GM19397 (cell line): ENCODE data around the gene IGDCC3.

Experiments
- ATAC-seq: cut with Tn5 transposase; IDR thresholded peaks from one replicate; pipeline ENCODE4 v1.9.1; 2021; ENCODE audit warnings: mild to moderate bottlenecking, moderate library complexity; ENCODE audit not compliant: unreplicated experiment

IGDCC3 gene

DNA sequence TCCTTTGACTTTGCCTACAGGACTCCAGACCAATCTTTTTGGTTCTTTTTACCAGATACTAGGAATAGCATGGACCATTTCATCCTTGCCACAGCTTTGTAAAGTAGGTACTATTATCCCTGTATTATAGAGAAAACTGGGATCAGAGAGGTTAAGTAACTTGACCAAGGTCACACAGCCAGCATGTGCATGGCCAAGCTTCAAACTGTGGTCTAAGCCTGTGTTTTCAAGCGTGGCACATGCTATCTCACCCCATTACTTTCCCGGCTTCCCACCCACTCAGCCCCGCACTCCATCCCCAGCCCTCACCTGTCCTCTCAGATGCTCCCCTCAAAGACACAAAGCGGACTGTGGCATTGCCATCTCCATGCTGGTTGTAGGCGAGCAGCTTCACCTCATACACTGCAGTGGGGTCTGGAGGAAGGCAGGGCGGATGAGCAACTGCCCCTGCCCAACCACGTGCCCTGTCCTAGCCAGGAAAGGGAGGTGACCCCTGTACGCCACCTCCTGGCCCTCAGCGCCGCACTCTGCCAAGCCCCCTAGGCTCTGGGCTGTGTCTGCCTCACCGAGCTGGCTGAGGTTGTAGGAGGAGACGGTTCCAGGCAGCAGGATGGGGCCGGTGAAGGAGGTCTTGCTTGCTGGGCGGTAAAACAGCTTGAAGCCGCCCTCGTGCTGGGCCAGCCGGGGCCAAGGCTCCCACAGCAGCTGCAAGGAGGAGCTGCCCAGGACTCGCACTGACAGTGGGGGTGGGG is 47.6 kb downstream of the IGDCC3 start:
- no peak for ATAC-seq

- ATAC-seq: no peak
Observed at GRCh38 chr15:65329288-65329983, 48.4 kb downstream of the IGDCC3 start.

GRCh38 chr15:65328506-65329287 is 49.1 kb downstream of the IGDCC3 start:
- no peak for ATAC-seq

GRCh38 chr15:65327651-65328393 is 50.0 kb downstream of the IGDCC3 start:
- ATAC-seq: no peak

- no peak for ATAC-seq
Observed at GRCh38 chr15:65326818-65327217, 51.0 kb downstream of the IGDCC3 start.

GRCh38 chr15:65326117-65326526 is 51.7 kb downstream of the IGDCC3 start:
- no peak for ATAC-seq

DNA sequence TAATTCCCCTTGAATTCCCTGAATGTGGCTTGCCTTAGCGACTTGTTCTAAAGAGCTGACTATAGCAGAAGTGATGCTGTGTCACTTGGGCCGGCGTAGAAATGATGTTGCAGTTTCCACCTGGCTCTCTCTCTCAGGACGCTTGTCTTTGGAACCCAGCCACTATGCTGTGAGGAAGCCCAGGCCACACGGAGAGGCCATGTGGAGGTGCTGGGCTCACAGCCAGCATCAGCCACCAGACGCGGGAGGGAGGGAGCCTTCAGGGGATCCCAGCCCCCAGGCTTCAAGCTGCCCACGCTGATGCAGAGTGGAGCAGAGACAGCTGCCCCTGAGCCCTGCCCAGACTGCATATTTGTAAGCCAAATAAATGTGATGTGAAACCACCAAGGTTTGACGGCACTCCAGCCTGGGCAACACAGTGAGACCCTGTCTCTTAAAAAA is 54.7 kb downstream of the IGDCC3 start:
- no peak for ATAC-seq

DNA sequence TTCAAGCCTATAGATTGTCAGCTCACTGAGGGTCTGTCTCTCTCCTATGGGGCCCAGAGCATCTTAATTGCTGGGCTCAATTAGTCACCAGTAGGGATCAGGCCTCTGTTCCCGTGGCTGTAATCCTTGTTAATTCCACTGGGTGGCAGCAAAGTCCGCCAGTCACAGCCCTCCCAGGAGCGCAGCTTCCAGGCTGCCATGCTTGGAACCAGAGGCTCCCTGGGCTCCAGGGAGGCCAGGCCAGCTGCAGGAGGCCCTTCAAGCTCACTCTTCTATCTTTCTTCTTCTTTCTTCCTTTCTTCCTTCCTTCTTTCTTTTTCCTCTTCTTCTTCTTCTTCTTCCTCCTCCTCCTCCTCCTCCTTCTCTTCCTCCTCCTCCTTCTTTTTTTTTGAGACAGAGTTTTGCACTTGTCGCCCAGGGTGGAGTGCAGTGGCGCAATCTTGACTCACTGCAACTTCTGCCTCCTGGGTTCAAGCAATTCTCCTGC is 58.9 kb downstream of the IGDCC3 start:
- no peak for ATAC-seq

DNA sequence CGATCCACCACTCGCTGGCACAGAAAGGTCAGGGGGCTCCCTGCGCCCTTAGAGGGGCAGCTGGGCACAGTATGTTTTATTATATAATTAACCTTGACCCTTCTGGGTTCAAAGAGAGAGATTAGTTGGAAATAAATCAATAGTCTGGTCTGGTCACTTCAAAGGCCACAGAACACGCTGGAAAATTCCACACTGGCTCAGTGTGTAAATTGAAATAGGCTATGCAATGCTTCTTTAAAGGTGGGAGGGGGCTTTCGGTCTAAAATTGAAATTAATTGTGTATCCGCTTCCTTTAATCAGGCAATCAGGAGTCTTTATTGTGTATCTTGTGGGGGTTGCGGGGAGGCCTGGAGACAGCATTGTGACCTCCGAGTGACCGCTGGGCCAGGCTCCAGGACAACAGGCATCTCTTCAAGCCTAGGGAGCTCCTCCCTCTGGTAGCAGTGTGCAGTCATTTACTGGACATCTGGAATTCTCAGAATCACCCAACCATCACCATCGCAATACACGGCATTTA is 65.3 kb downstream of the IGDCC3 start:
- ATAC-seq: no peak

GRCh38 chr15:65311760-65312159 is 66.0 kb downstream of the IGDCC3 start:
- ATAC-seq: no peak

- no peak for ATAC-seq
Observed at GRCh38 chr15:65310431-65311137, 67.2 kb downstream of the IGDCC3 start.

DNA sequence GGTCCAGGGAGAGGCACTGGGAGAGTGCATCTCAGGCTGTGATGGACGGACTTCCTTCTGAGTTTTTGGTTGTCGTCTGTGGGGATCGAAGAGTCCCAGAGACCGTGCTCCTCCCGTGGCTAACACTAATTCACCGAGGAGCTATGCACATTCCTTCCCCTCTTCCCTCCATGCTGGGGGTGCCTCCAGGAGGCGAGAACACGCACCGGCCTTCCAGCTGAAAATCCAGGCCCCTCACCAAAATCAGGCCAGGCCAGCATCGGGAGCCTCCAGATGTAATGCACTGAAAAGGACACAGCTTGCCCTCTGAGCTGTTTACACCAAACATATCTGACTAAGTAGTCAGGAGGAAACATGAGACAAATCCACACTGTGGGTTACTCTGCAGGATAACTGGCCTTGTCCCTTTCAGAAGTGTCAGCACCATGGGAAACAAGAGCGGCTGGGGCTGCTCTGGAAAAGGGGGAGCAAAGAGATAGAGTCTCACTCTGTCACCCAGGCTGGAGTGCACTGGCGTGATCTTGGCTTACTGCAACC is 67.9 kb downstream of the IGDCC3 start:
- no peak for ATAC-seq

DNA sequence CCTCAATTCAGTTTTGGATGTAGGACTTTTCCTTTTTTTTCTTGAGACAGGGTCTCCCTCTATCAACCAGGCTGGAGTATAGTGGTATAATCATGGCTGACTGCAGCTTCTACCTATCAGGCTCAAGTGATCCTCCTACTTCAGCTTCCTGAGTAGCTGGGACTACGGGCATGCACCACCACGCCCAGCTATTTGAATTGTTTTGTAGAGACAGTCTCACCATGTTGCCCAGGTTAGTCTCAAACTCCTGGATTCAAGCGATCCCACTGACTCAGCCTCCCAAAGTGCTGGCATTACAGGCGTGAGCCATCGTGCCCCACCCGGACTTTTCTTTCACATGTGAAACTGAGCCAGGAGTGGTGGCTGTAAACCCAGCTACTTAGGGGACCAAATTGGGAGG is 69.8 kb downstream of the IGDCC3 start:
- no peak for ATAC-seq

DNA sequence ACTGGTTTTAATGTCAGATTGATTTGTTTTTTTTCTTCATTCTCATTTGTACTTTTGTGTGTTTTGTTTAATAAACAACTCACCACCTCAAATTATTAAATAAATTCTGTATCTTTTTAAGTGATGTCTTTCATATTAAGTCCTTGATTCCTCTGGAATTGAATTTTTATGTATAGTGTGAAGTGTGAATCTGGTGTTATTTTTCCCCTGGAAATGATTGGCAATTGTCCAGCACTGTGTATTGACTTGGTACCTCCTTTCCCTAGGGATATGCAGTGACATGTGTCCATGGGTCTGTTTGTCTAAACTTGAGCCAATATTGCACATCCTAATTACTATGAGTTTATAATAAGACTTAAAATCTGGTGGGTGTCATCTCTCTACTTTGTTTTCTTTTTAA is 71.3 kb downstream of the IGDCC3 start:
- no peak for ATAC-seq

- ATAC-seq: no peak
Observed at GRCh38 chr15:65305776-65306175, 72.0 kb downstream of the IGDCC3 start.

- ATAC-seq: no peak
Observed at GRCh38 chr15:65305150-65305758, 72.5 kb downstream of the IGDCC3 start.

- peak; percentile 60 for ATAC-seq
Observed at GRCh38 chr15:65304381-65305149, 73.2 kb downstream of the IGDCC3 start, which contains the start of gene RNU5B-1. Gene RNU5B-1 (plus strand): TSS chr15:65304677.

GRCh38 chr15:65303687-65304380 is 74.0 kb downstream of the IGDCC3 start:
- peak; percentile 7 for ATAC-seq
